NB4 (cell line): ENCODE measurements around the gene GTPBP2.

Experiments used
- CTCF ChIP-seq: IDR thresholded peaks from one replicate; pipeline ENCODE4 v1.5.1; 2012; ENCODE audit warnings: low read depth, low read length
- MAX ChIP-seq: IDR thresholded peaks from 2 replicates; pipeline ENCODE4 v1.6.1; 2011; ENCODE audit warnings: low read depth, low read length
- POLR2A ChIP-seq: IDR thresholded peaks from 2 replicates; pipeline ENCODE4 v1.6.1; 2011; ENCODE audit warnings: mild to moderate bottlenecking; ENCODE audit not compliant: insufficient read length; ENCODE audit errors: extremely low read depth

- no peak for TF ChIP-seq CTCF
- TF ChIP-seq POLR2A, result peak; percentile 72
- TF ChIP-seq MAX, result peak; percentile 68
Measured at GRCh38 chr6:43629505-43630300, 639 bp upstream of the GTPBP2 start.
